GM12872 (cell line): ENCODE measurements around the gene OR2F1.

Experiments used
- CTCF ChIP-seq: IDR thresholded peaks from 3 replicates; pipeline ENCODE4 v1.5.1; 2011; ENCODE audit warnings: low read depth, mild to moderate bottlenecking, low read length, moderate library complexity; ENCODE audit not compliant: insufficient read depth

Gene OR2F1

GRCh38 chr7:143992670-143993069 is 38.0 kb downstream of the OR2F1 start:
- no peak for TF ChIP-seq CTCF

- no peak for TF ChIP-seq CTCF
Observed at GRCh38 chr7:143993924-143994323, 39.3 kb downstream of the OR2F1 start.

GRCh38 chr7:144000020-144000419 is 45.4 kb downstream of the OR2F1 start, which contains the start of gene OR6B1:
TSS of gene OR6B1 (plus strand) at chr7:144000320. CDS start at chr7:144003997, 3,677 bp downstream.
- TF ChIP-seq CTCF: no peak

- TF ChIP-seq CTCF: no peak
Observed at GRCh38 chr7:144001543-144001942, 46.9 kb downstream of the OR2F1 start.

GRCh38 chr7:144004703-144005102 is 50.1 kb downstream of the OR2F1 start:
- TF ChIP-seq CTCF: no peak

- no peak for TF ChIP-seq CTCF
Observed at GRCh38 chr7:144006029-144006691, 51.5 kb downstream of the OR2F1 start.

- TF ChIP-seq CTCF: no peak
Observed at GRCh38 chr7:144006692-144007042, 52.0 kb downstream of the OR2F1 start.

GRCh38 chr7:144009361-144009760 is 54.7 kb downstream of the OR2F1 start:
- TF ChIP-seq CTCF: no peak
